ENCODE results near the gene ZC3H12A.

Gene ZC3H12A

DNA sequence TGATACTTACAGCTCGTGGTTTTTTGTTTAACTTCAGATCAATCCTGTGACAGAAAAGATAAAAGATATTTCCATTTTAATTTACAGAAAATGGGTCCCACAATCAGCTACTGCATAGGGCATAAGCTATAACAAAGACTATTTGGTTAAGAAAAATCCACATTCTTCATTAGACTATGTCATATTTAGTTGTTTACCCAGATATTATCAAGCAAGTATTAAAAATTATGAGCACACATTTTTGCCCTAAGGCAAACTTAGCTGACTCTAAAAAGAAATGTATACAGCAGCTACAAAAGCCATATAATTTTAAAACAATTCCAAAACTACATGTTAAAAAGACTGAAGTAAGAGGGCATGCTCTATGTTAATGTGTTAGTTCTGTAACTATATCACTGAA lies 21.5 kb downstream of the ZC3H12A start:
- Histone ChIP-seq H4K20me1 (ENCODE audit: control insufficient read depth, insufficient read depth, low read depth, low read length) (no peaks in the 10 kb centered on the region), H3K4me2 (ENCODE audit: low read length) (no peak overlapping the region), H3K36me3 (ENCODE audit: control insufficient read depth, low read length) (peaks cover 49% of the 10 kb centered on the region), H3K4me3 (ENCODE audit: low read length) (no peak overlapping the region), H3F3A (ENCODE audit: control insufficient read depth, insufficient read depth) (no peaks in the 10 kb centered on the region), H3K9me3 (ENCODE audit: control insufficient read depth, insufficient read depth, low read length) (no peaks in the 10 kb centered on the region), H3K27me3 (ENCODE audit: control insufficient read depth, low read length) (no peaks in the 10 kb centered on the region), H3K27ac (ENCODE audit: low read depth, low read length) (no peak overlapping the region), H3K79me2 (ENCODE audit: control insufficient read depth, low read length) (0 out of 2 replicates have a peak, but pooled peaks cover 4% of the 10 kb centered on the region), H3K4me1 (ENCODE audit: control insufficient read depth, low read length) (no peaks in the 10 kb centered on the region), H3K9me2 (replicated peaks; ENCODE audit: control insufficient read depth, low read length) (no peaks in the 10 kb centered on the region)
- TF ChIP-seq EZH2phosphoT487 (IDR thresholded peaks at IDR 0.05; ENCODE audit: borderline replicate concordance, low read length) (no peak), CTCF (IDR thresholded peaks at IDR 0.05; ENCODE audit: low read depth, low read length, poor library complexity, severe bottlenecking) (no peak)

GRCh38 chr1:37497832-37498231 lies 23.5 kb downstream of the ZC3H12A start:
- H3K4me2 ChIP-seq (ENCODE audit: low read length) = no peak overlapping the region
- no peak overlapping the region for H3K27ac ChIP-seq (ENCODE audit: low read depth, low read length)
- H3K79me2 ChIP-seq (ENCODE audit: control insufficient read depth, low read length) = 0 out of 2 replicates have a peak, but pooled peaks cover 4% of the 10 kb centered on the region
- H4K20me1 ChIP-seq (ENCODE audit: control insufficient read depth, insufficient read depth, low read depth, low read length) = no peaks in the 10 kb centered on the region
- H3K9me2 ChIP-seq (replicated peaks; ENCODE audit: control insufficient read depth, low read length) = no peaks in the 10 kb centered on the region
- no peaks in the 10 kb centered on the region for H3K4me1 ChIP-seq (ENCODE audit: control insufficient read depth, low read length)
- TF ChIP-seq CTCF (IDR thresholded peaks at IDR 0.05; ENCODE audit: low read depth, low read length, poor library complexity, severe bottlenecking) (no peak), EZH2phosphoT487 (IDR thresholded peaks at IDR 0.05; ENCODE audit: borderline replicate concordance, low read length) (no peak)
- no peaks in the 10 kb centered on the region for H3F3A ChIP-seq (ENCODE audit: control insufficient read depth, insufficient read depth)
- H3K27me3 ChIP-seq (ENCODE audit: control insufficient read depth, low read length) = no peaks in the 10 kb centered on the region
- H3K4me3 ChIP-seq (ENCODE audit: low read length) = no peak overlapping the region
- H3K9me3 ChIP-seq (ENCODE audit: control insufficient read depth, insufficient read depth, low read length) = no peaks in the 10 kb centered on the region
- H3K36me3 ChIP-seq (ENCODE audit: control insufficient read depth, low read length) = peaks cover 56% of the 10 kb centered on the region

DNA sequence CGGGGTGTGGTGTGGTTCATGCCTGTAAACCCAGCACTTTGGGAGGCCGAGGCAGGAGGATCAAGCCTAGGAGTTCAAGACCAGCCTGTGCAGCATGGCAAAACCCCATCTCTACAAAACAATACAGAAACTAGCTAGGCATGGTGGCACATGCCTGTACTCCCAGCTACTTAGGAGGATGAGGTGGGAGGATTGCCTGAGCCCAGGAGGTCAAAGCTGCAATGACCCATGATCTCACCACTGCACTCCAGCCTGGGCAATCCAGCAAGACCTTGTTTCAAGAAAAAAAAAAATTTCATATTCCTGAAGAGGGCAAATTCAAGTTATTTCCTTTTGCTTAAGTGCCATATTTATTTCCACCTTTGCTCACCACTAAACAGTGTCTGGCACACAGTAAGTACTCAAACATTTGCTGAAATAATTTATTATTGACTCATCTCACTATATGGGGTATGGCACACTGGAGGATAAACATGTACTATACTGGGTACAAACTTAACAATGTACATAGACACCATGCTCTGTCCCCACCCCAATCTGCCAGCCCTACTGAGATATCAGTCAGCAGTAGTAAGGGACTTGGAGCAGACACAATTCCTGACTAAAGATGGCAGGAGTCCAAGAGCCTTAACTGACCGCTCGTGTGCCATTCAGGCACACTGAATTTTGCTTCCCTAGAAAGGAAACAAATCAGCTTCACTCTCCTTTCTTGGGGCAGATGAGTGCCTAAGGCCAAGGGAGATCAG lies 24.7 kb downstream of the ZC3H12A start:
- Histone ChIP-seq H3K4me1 (ENCODE audit: control insufficient read depth, low read length) (no peaks in the 10 kb centered on the region), H3K27me3 (ENCODE audit: control insufficient read depth, low read length) (no peaks in the 10 kb centered on the region), H3K4me2 (ENCODE audit: low read length) (no peak overlapping the region), H3K9me2 (replicated peaks; ENCODE audit: control insufficient read depth, low read length) (no peaks in the 10 kb centered on the region), H3F3A (ENCODE audit: control insufficient read depth, insufficient read depth) (no peaks in the 10 kb centered on the region), H3K9me3 (ENCODE audit: control insufficient read depth, insufficient read depth, low read length) (no peaks in the 10 kb centered on the region), H3K79me2 (ENCODE audit: control insufficient read depth, low read length) (0 out of 2 replicates have a peak, but pooled peaks cover 4% of the 10 kb centered on the region), H3K27ac (ENCODE audit: low read depth, low read length) (no peak overlapping the region), H3K4me3 (ENCODE audit: low read length) (no peak overlapping the region), H4K20me1 (ENCODE audit: control insufficient read depth, insufficient read depth, low read depth, low read length) (no peaks in the 10 kb centered on the region), H3K36me3 (ENCODE audit: control insufficient read depth, low read length) (peaks cover 52% of the 10 kb centered on the region)
- TF ChIP-seq CTCF (IDR thresholded peaks at IDR 0.05; ENCODE audit: low read depth, low read length, poor library complexity, severe bottlenecking) = no peak
- no peak for TF ChIP-seq EZH2phosphoT487 (IDR thresholded peaks at IDR 0.05; ENCODE audit: borderline replicate concordance, low read length)
